ENCODE results near the gene CXCL12.

Gene CXCL12

DNA sequence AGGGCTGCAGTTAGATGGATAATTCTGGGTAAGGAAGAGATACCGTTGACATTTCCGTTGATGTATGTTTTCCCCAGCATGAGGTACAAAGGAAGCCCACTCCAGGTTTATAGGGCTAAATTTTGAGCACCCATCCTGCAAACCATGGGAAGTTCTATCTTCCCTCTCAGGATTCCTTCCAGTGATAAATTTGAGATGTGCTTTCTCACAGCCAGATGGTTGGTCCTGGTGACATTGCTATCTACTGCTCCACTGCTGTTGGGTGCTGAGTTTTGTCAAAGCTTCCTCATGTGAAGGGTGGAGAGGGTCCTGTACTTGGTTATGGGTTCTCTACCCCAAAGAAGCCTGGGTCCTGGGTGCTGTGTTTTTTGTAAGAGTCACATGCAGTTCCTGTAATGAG, 57.4 kb downstream of the CXCL12 start:
- DNase-seq = no peak

All from NCI-H526 treated with DMSO at 0.1 percent for 48 hours (cell line).